Adrenal gland (tissue), 12 donors: ENCODE measurements around the gene FDX2. TPM values are rescaled to one million over a fixed set of nuclear protein-coding genes. Genes with fewer than 3 reads are reported as not detected.

Source experiments
- DNase-seq, 7 donors: peaks; one replicate each; pipeline ENCODE4 v3.0.0-alpha.2; 2019 to 2020
- H3K27ac ChIP-seq, 5 donors: fragments of 200-600 bp; sonication (generic) in 4 of 5; 1 replicate in 3 of 5; 2 replicates in 2 of 5; pipeline versions ENCODE4 v1.5.1 to v1.8.0; 2016 to 2020; ENCODE audit warnings: mild to moderate bottlenecking in 1 of 5
- H3K27me3 ChIP-seq: fragments of 200-600 bp; 2 replicates; pipeline ENCODE4 v1.8.0; 2021
- H3K36me3 ChIP-seq, 2 donors: fragments of 200-600 bp; replicated peaks in 1 of 2; 1 replicate in 1 of 2; 2 replicates in 1 of 2; pipeline versions ENCODE4 v1.5.1 to v1.8.0; 2018 to 2022
- H3K4me1 ChIP-seq, 2 donors: fragments of 200-600 bp; replicated peaks in 1 of 2; 1 replicate in 1 of 2; 2 replicates in 1 of 2; pipeline versions ENCODE4 v1.5.1 to v1.8.0; 2018 to 2021
- H3K4me3 ChIP-seq, 4 donors: fragments of 200-600 bp; sonication (generic) in 3 of 4; one replicate each; pipeline ENCODE4 v1.5.1; 2016 to 2018
- H3K9me3 ChIP-seq, 3 donors: fragments of 200-600 bp; sonication (generic) in 1 of 3; replicated peaks in 1 of 3; 1 replicate in 2 of 3; 2 replicates in 1 of 3; pipeline versions ENCODE4 v1.5.1 to v1.8.0; 2016 to 2021
- POLR2A ChIP-seq, 2 donors: fragments of 450-650 bp; IDR thresholded peaks; one replicate each; pipeline ENCODE4 v1.6.1; 2017; ENCODE audit warnings: antibody characterized with exemption in 2 of 2, mild to moderate bottlenecking in 2 of 2, moderate library complexity in 1 of 2
- WGBS, 4 donors: extraction: QIAGEN DNeasy Blood & Tissue Kit in 2 of 4; methylation state at CpG; one replicate each; pipeline versions ENCODE4 v1.1.5 to v1.1.7; 2013 to 2017; 5-methylcytosine and 5-hydroxymethylcytosine counted together
- intact Hi-C, 2 donors: fragments of 100-400 bp; cut with DNase I; formaldehyde crosslinking; loops; one replicate each; pipeline versions ENCODE4 v1.14.1 to v1.15.0; 2022 to 2023
- polyA plus RNA-seq, 3 donors: library from polyadenylated mRNA; stranded (reverse); fragments of 200-250 nt in 2 of 3; fragments of 350-450 nt in 1 of 3; fragmentation: Illumina TruSeq in 1 of 3; extraction: RNeasy Lipid Tissue Mini Kit (QIAGEN cat#74804) in 1 of 3; gene quantifications; one replicate each; pipeline ENCODE4 v1.2.3, GENCODE V29; 2013 to 2014
- total RNA-seq, 9 donors: library from RNA; depleted of rRNA in 4 of 9; stranded (reverse); fragments of >200 nt in 4 of 9; fragments of 120-200 nt in 1 of 9; fragmentation: NEBNext Ultra II Directional in 1 of 9; extraction: Animal tissue kit (Norgen Biotek cat#: 25700) in 1 of 9; gene quantifications; one replicate each; pipeline versions ENCODE4 v1.1.0 to v1.2.4, GENCODE V29; 2013 to 2023
- TF ChIP-seq, protein P1 (sequence below), 6 experiments: fragments of 450-650 bp in 4 of 6; fragments of 200-600 bp in 2 of 6; sonication (generic) in 1 of 6; IDR thresholded peaks; 1 replicate in 5 of 6; 2 replicates in 1 of 6; pipeline versions ENCODE4 v1.5.1 to v1.8.0; 2016 to 2021; ENCODE audit warnings: antibody characterized with exemption in 6 of 6, mild to moderate bottlenecking in 2 of 6, moderate library complexity in 1 of 6
- donor health status: healthy with polysubstance abuse.
- donor health status: Bipolar disorder and iron deficiency.
- donor health status: DM: yes; HTN: yes; CAD: no.
- donor health status: DM: no; HTN: no; CAD: no.
- donor health status: DM: no; HTN: no; CAD: no.
- donor health status: DM: yes; HTN: yes; CAD: no.

FDX2 gene
- total and polyA plus RNA-seq, 12 donors, result 21.1 to 45.3 (median 31.3) TPM

DNA sequence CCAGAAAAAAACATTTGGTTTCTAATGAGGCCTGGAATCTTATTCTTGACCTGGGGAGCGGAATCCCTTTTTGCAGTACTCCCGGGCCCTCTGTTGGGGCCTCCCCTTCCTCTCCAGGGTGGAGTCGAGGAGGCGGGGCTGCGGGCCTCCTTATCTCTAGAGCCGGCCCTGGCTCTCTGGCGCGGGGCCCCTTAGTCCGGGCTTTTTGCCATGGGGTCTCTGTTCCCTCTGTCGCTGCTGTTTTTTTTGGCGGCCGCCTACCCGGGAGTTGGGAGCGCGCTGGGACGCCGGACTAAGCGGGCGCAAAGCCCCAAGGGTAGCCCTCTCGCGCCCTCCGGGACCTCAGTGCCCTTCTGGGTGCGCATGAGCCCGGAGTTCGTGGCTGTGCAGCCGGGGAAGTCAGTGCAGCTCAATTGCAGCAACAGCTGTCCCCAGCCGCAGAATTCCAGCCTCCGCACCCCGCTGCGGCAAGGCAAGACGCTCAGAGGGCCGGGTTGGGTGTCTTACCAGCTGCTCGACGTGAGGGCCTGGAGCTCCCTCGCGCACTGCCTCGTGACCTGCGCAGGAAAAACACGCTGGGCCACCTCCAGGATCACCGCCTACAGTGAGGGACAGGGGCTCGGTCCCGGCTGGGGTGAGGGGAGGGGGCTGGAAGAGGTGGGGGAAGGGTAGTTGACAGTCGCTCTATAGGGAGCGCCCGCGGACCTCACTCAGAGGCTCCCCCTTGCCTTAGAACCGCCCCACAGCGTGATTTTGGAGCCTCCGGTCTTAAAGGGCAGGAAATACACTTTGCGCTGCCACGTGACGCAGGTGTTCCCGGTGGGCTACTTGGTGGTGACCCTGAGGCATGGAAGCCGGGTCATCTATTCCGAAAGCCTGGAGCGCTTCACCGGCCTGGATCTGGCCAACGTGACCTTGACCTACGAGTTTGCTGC, 28.7 kb downstream of the FDX2 start, which contains the start of gene ICAM4:
Gene ICAM4, plus strand, starts transcription at position 153 of the 935 bp plus-strand sequence. Its CDS starts 58 bp downstream, at position 211.
- H3K27ac ChIP-seq, result peak within 1 kb of the TSS in 1 of 5 donors; percentile 26
- peaks cover 0 to 35% of the 10 kb centered on the region in 2 donors for H3K36me3 ChIP-seq
- no peak within 1 kb of the TSS for H3K4me3 ChIP-seq
- TF ChIP-seq POLR2A (IDR thresholded peaks at IDR 0.05), result no peak
- TF ChIP-seq, protein P1, sequence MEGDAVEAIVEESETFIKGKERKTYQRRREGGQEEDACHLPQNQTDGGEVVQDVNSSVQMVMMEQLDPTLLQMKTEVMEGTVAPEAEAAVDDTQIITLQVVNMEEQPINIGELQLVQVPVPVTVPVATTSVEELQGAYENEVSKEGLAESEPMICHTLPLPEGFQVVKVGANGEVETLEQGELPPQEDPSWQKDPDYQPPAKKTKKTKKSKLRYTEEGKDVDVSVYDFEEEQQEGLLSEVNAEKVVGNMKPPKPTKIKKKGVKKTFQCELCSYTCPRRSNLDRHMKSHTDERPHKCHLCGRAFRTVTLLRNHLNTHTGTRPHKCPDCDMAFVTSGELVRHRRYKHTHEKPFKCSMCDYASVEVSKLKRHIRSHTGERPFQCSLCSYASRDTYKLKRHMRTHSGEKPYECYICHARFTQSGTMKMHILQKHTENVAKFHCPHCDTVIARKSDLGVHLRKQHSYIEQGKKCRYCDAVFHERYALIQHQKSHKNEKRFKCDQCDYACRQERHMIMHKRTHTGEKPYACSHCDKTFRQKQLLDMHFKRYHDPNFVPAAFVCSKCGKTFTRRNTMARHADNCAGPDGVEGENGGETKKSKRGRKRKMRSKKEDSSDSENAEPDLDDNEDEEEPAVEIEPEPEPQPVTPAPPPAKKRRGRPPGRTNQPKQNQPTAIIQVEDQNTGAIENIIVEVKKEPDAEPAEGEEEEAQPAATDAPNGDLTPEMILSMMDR (IDR thresholded peaks at IDR 0.05), result no peak
- intact Hi-C loops, result no loop called here
- peaks cover 37% of the 10 kb centered on the region for H3K27me3 ChIP-seq
- no peaks in the 10 kb centered on the region for H3K9me3 ChIP-seq
- peak; percentile 51 to 84 (median 71) for DNase-seq
- peaks cover 35 to 53% of the 10 kb centered on the region in 2 donors for H3K4me1 ChIP-seq
- 4 to 14% (median 7%) methylated on average over 2 to 59 of the region's 59 CpGs for WGBS, 4 donors

DNA sequence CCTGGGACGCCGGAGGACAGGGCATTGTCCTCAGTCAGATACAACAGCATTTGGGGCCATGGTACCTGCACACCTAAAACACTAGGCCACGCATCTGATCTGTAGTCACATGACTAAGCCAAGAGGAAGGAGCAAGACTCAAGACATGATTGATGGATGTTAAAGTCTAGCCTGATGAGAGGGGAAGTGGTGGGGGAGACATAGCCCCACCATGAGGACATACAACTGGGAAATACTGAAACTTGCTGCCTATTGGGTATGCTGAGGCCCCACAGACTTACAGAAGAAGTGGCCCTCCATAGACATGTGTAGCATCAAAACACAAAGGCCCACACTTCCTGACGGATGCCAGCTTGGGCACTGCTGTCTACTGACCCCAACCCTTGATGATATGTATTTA, 30.4 kb downstream of the FDX2 start:
- intact Hi-C loops, result no loop called here
- peaks cover 0 to 37% of the 10 kb centered on the region in 2 donors for H3K36me3 ChIP-seq

GRCh38 chr19:10284960-10285278, 30.9 kb downstream of the FDX2 start:
- Histone ChIP-seq H3K27ac (no peak overlapping the region), H3K9me3 (no peaks in the 10 kb centered on the region), H3K27me3 (peaks cover 17% of the 10 kb centered on the region), H3K36me3 (peaks cover 0 to 37% of the 10 kb centered on the region in 2 donors), H3K4me3 (no peak overlapping the region), H3K4me1 (peaks cover 24 to 31% of the 10 kb centered on the region in 2 donors)
- TF ChIP-seq, protein P1 (IDR thresholded peaks at IDR 0.05), result no peak
- no peak for TF ChIP-seq POLR2A (IDR thresholded peaks at IDR 0.05)
- intact Hi-C loops, result no loop called here
- DNase-seq, result no peak
- 95 to 100% (median 96%) methylated on average over 2 to 13 of the region's 13 CpGs for WGBS, 4 donors

More for the DNA sequence above, 30.4 kb downstream of the FDX2 start:
- WGBS, 4 donors, result 85 to 92% (median 88%) methylated on average over 4 of the region's 4 CpGs
- Histone ChIP-seq H3K9me3 (no peaks in the 10 kb centered on the region), H3K27me3 (peaks cover 22% of the 10 kb centered on the region), H3K4me1 (peaks cover 26 to 36% of the 10 kb centered on the region in 2 donors), H3K27ac (no peak overlapping the region), H3K4me3 (no peak overlapping the region)
- TF ChIP-seq, protein P1 (IDR thresholded peaks at IDR 0.05), result no peak
- no peak for TF ChIP-seq POLR2A (IDR thresholded peaks at IDR 0.05)
- no peak for DNase-seq

GRCh38 chr19:10284065-10284959, 31.5 kb downstream of the FDX2 start:
- Histone ChIP-seq H3K4me3 (no peak overlapping the region), H3K9me3 (no peaks in the 10 kb centered on the region), H3K36me3 (peaks cover 0 to 38% of the 10 kb centered on the region in 2 donors), H3K27ac (no peak overlapping the region), H3K4me1 (peaks cover 18 to 25% of the 10 kb centered on the region in 2 donors), H3K27me3 (peaks cover 16% of the 10 kb centered on the region)
- TF ChIP-seq POLR2A (IDR thresholded peaks at IDR 0.05), result no peak
- TF ChIP-seq, protein P1 (IDR thresholded peaks at IDR 0.05), result no peak
- no peak for DNase-seq
- 87 to 92% (median 91%) methylated on average over 18 to 34 of the region's 34 CpGs for whole genome bisulfite sequencing, 4 donors
- intact Hi-C loops, result no loop called here
